MG63 (cell line): Measurements from ENCODE around the gene ZNF441. TPM values are rescaled to one million over a fixed set of nuclear protein-coding genes. Genes with fewer than 3 reads are reported as not detected.
"Not testable (repeated sequence)": the region's sequence is repeated elsewhere in the genome, so short reads cannot be mapped to it uniquely, and the experiment has no call there.

ENCODE experiments used
- DNase-seq: peaks from one replicate; pipeline ENCODE4 v3.0.0-alpha.2; 2020
- H3K27me3 ChIP-seq: fragments of 250-450 bp; sonication (Bioruptor Pico); 2 replicates; pipeline ENCODE4 v1.5.1; 2020; ENCODE audit warnings: mild to moderate bottlenecking, moderate library complexity
- H3K36me3 ChIP-seq: fragments of 250-450 bp; sonication (Bioruptor Pico); 2 replicates; pipeline ENCODE4 v1.5.1; 2020; ENCODE audit warnings: mild to moderate bottlenecking, moderate library complexity
- H3K4me3 ChIP-seq: fragments of 250-450 bp; sonication (Bioruptor Pico); 2 replicates; pipeline ENCODE4 v1.5.1; 2020; ENCODE audit warnings: mild to moderate bottlenecking, moderate library complexity
- H3K9me3 ChIP-seq: fragments of 250-450 bp; sonication (Bioruptor Pico); 2 replicates; pipeline ENCODE4 v1.5.1; 2020; ENCODE audit warnings: mild to moderate bottlenecking, moderate library complexity
- total RNA-seq: library from RNA; depleted of rRNA; stranded (reverse); fragments of >200 nt; shearing (Covaris generic); gene quantifications from 2 replicates; pipeline ENCODE4 v1.2.3, GENCODE V29; 2014; ENCODE audit warnings: low replicate concordance; rRNA removed

The ZNF441 gene
- total RNA-seq, 1 experiment from 2014 or later: 5.7 TPM

GRCh38 chr19:11814029-11814699 is 47.4 kb downstream of the ZNF441 start, which contains the start of gene ZNF440:
TSS of gene ZNF440 (plus strand) at chr19:11814273. CDS start at chr19:11814448, 175 bp downstream.
- peaks cover 35% of the 10 kb centered on the region for H3K36me3 ChIP-seq
- H3K9me3 ChIP-seq: peaks cover 31% of the 10 kb centered on the region
- peak within 1 kb of the TSS; percentile 91 for H3K4me3 ChIP-seq
- no peaks in the 10 kb centered on the region for H3K27me3 ChIP-seq
- DNase-seq: peak; percentile 98

GRCh38 chr19:11814700-11815035 is 47.9 kb downstream of the ZNF441 start:
- Histone ChIP-seq H3K27me3 (no peaks in the 10 kb centered on the region), H3K9me3 (peaks cover 33% of the 10 kb centered on the region), H3K4me3 (peak overlapping the region; percentile 91), H3K36me3 (peaks cover 40% of the 10 kb centered on the region)
- peak; percentile 36 for DNase-seq

- no peak overlapping the region for H3K4me3 ChIP-seq
- no peaks in the 10 kb centered on the region for H3K27me3 ChIP-seq
- peaks cover 75% of the 10 kb centered on the region for H3K36me3 ChIP-seq
- peak; percentile 30 for DNase-seq
- H3K9me3 ChIP-seq: peaks cover 57% of the 10 kb centered on the region
Observed at GRCh38 chr19:11821474-11822109, 54.8 kb downstream of the ZNF441 start.

- not testable (repeated sequence) for DNase-seq, H3K4me3 ChIP-seq, H3K27me3 ChIP-seq
- peaks cover 63% of the 10 kb centered on the region for H3K9me3 ChIP-seq
- H3K36me3 ChIP-seq: peaks cover 85% of the 10 kb centered on the region
Observed at GRCh38 chr19:11828957-11829876, 62.4 kb downstream of the ZNF441 start.

- DNase-seq: no peak
- Histone ChIP-seq H3K27me3 (no peaks in the 10 kb centered on the region), H3K9me3 (peaks cover 64% of the 10 kb centered on the region), H3K36me3 (peaks cover 80% of the 10 kb centered on the region), H3K4me3 (no peak overlapping the region)
Observed at GRCh38 chr19:11832253-11832912, 65.6 kb downstream of the ZNF441 start.

GRCh38 chr19:11833541-11833940 is 66.7 kb downstream of the ZNF441 start:
- DNase-seq: no peak
- peaks cover 69% of the 10 kb centered on the region for H3K36me3 ChIP-seq
- peaks cover 54% of the 10 kb centered on the region for H3K9me3 ChIP-seq
- H3K4me3 ChIP-seq: no peak overlapping the region
- no peaks in the 10 kb centered on the region for H3K27me3 ChIP-seq

Other genes starting within 250 kb of the ZNF441 start
- gene ECSIT, start 237.9 kb upstream of the ZNF441 start, total RNA-seq: 139 and 196 TPM in 2 replicates
- gene CNN1, start 228.1 kb upstream of the ZNF441 start, total RNA-seq: 0.46 TPM in 1 of 2 replicates, not detected in the other
- 51.6 and 111 TPM in 2 replicates for gene ELOF1, start 207.8 kb upstream of the ZNF441 start, total RNA-seq
- gene ACP5, start 189.4 kb upstream of the ZNF441 start, total RNA-seq: not detected in 2 replicates
- 32.4 and 33.2 TPM in 2 replicates for gene ZNF627, start 169.5 kb upstream of the ZNF441 start, total RNA-seq
- 10.1 and 14.8 TPM in 2 replicates for gene ZNF823, start 28.1 kb upstream of the ZNF441 start, total RNA-seq
- gene ZNF491, start 31.5 kb downstream of the ZNF441 start, total RNA-seq: not detected in 2 replicates
- gene ZNF440, start 47.3 kb downstream of the ZNF441 start, total RNA-seq: 13.6 and 20.9 TPM in 2 replicates
- gene ZNF439, start 81.7 kb downstream of the ZNF441 start, total RNA-seq: 0.40 and 0.64 TPM in 2 replicates
- gene ZNF69, start 120.8 kb downstream of the ZNF441 start, total RNA-seq: not detected in 2 replicates
- gene ZNF700, start 158.1 kb downstream of the ZNF441 start, total RNA-seq: 19.3 and 24.5 TPM in 2 replicates
- gene ZNF763, start 198.0 kb downstream of the ZNF441 start, total RNA-seq: 0.22 and 0.40 TPM in 2 replicates